ENCODE results near the gene CNTNAP2.
"Not testable (repeated sequence)": the region's sequence is repeated elsewhere in the genome, so short reads cannot be mapped to it uniquely, and the experiment has no call there.

CNTNAP2 gene

DNA sequence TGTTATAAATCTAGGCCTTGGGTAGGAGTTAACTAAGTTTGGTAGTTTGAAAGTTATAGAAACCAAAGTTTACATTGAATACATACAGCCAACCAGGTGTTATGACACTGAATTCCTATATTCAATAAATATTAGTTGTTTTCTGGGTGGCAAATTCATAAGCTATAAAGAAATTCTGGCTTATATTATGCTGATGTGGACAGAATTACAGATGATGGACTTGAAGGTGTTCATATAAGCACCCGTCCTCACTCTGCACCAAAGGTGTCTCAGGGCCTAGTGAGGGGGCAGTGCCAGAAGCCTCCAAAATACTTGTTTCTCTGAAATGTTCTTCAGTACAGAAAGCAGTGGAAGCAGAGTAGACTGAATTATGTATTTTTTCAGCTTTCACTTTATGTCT is 973.0 kb downstream of the CNTNAP2 start:
- DNase-seq (ENCODE audit: low read depth in 2 of 2): no peak

GRCh38 chr7:147096629-147097028 is 980.0 kb downstream of the CNTNAP2 start:
- DNase-seq (ENCODE audit: low read depth in 2 of 2): no peak

GRCh38 chr7:147103224-147103623 is 986.6 kb downstream of the CNTNAP2 start:
- no peak for DNase-seq (ENCODE audit: low read depth in 2 of 2)

GRCh38 chr7:147106746-147107145 is 990.1 kb downstream of the CNTNAP2 start:
- no peak for DNase-seq (ENCODE audit: low read depth in 2 of 2)

GRCh38 chr7:147114525-147114924 is 997.9 kb downstream of the CNTNAP2 start:
- not testable (repeated sequence) for DNase-seq (ENCODE audit: low read depth in 2 of 2)

DNA sequence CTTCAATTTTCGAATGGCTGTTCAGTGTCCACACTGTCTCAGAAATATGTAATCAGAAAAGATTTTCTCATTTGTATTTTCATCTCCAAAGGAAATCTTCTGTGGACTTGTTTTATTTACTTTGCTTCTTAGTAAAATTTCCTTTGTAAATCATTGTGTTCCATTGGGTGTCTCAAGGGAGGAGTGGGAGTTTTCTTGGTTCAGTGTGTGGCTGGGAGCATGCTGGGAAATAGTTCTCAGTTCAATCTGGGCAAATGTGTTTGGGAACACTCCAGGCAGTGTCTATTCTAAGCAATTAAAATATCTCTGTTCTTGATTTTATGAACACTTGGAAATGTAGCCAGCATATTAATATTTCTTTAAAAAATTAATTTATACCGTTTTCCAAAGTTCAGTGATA is 1019.8 kb downstream of the CNTNAP2 start:
- DNase-seq (ENCODE audit: low read depth in 2 of 2): no peak

- DNase-seq (ENCODE audit: low read depth in 2 of 2): no peak
Measured at GRCh38 chr7:147145194-147145593, 1028.6 kb downstream of the CNTNAP2 start.

DNA sequence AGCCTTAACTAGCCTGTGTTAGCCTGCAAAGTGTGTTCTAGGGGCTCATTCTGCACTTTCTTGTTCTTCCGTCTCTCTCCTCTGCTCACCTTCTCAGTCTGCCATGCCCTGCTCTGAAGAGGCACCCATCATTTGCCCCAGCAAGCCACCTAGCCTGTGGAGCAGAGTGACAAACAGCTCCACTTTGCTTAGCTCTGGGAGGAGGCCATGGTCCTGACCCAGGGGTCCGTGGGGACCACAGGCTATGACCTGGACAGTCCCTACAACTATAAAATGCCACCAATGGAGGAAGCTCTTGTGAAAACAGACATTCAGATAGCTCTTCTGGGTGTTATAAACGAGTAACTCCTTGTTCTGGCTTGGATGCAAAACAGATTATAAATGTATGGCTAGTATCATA is 1029.6 kb downstream of the CNTNAP2 start:
- no peak for DNase-seq (ENCODE audit: low read depth in 2 of 2)

DNA sequence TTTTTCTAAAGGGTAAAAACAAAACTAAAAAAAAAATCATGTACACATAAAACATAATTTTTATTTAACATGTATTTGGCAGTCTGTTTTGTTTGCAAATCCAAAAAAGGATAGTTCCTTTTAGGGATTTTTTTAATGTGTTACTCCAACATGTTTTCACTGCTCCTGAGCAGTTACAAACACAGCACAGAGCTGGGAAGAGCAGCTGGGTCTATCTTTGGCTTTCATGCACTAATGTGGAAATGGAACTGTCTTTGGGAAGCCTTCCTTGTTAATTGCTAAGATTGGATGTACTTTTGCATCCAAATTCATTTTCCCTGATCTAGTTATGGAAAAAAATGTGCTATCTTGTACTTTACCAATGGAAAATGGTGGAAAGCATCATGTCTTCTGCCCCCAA is 1035.1 kb downstream of the CNTNAP2 start:
- no peak for DNase-seq (ENCODE audit: low read depth in 2 of 2)

DNA sequence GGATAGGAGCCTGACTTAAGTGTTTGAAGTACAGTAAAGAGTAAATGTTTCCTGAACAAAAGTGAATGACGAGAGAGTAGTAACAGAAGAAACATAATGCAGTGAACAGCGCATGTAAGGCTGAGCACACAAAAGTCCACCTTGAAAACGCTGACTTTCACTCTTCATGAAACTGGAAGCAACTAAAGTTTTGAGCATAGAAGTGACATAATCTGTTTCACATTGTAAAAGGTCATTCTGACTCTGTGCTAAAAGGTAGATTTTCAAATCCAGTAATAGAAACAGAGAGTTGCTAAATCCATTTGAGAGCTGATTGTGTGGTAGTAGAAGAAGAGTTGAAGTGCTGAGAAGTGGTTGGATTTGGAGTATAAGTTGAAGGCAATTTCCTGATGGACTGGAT is 1037.0 kb downstream of the CNTNAP2 start:
- DNase-seq (ENCODE audit: low read depth in 2 of 2): no peak

DNA sequence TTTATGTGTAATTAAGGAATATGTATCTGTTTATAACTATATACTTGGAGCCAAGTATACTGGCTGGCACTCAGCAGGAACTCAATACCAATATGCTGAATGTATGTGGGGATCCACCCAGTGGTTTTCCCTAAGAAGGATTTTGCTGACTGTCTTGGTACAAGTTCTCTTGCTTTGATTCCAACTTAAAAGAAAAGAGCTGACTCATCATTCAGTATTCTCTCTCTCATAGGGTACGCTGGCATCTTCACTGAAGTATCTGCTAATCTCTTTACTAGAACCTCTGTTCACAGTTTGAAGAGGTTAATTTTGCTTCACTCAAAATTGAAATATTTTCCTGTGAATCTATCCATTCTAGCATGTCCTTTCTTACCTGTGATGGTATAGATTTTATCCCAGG is 1044.8 kb downstream of the CNTNAP2 start:
- DNase-seq (ENCODE audit: low read depth in 2 of 2): no peak

- DNase-seq (ENCODE audit: low read depth in 2 of 2): no peak
Measured at GRCh38 chr7:147170341-147171012, 1053.9 kb downstream of the CNTNAP2 start.

- DNase-seq (ENCODE audit: low read depth in 2 of 2): no peak
Measured at GRCh38 chr7:147171013-147171391, 1054.4 kb downstream of the CNTNAP2 start.

DNA sequence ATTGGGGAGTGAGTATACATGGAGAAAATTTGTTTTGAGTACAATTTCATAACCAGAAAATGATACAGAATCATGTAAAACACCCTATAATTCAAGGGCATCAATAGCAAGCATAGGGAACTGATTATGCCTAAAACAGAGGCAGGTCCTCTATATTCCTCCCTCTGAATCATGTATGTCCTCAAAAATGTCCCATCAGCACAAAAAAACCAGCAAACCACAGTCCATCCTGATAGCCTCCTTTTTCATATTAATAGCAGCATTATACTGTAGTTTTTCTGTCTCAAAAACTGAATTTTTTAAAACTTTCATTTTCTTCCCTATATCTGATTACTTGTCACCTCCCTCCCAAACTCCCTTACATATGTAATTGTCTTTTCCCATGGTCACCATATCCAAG is 1057.3 kb downstream of the CNTNAP2 start:
- DNase-seq (ENCODE audit: low read depth in 2 of 2): no peak

DNA sequence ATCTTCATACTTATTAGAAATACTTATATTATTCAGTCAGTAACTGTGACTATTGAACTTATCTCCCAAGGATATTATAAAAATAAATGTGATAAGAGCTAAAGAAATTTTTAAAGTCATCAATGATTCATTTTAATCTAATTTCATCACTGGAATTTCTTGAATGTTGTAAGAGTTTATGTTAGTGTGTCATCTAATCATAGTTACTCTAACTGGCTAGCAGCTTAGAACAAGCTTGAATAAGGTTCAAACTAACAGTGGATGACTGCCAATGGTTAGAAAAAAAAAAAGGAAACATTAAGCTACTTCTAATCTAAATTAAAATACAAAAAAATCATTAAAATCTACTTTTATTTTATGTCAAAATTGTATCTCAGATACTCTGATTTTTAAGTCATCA is 1066.3 kb downstream of the CNTNAP2 start:
- DNase-seq (ENCODE audit: low read depth in 2 of 2): no peak

DNA sequence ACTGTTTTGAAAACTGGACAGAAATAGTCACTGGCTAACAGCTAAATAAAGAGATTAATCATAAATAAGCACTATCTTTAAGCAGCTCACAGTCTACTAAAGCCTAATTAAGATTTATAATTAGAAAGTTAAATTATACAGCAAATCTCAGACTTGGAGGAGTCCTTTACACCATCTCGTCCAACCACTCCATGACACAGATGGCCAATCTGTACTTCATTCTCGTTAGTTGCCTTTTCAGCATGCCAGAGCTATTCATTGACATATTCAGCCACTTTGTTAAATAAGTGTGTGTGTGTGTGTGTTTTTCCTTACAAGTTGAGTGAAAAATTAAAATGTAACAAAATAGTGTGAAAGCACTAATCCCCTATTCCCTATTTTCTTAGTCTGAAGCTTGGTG is 1066.7 kb downstream of the CNTNAP2 start:
- DNase-seq (ENCODE audit: low read depth in 2 of 2): no peak

DNA sequence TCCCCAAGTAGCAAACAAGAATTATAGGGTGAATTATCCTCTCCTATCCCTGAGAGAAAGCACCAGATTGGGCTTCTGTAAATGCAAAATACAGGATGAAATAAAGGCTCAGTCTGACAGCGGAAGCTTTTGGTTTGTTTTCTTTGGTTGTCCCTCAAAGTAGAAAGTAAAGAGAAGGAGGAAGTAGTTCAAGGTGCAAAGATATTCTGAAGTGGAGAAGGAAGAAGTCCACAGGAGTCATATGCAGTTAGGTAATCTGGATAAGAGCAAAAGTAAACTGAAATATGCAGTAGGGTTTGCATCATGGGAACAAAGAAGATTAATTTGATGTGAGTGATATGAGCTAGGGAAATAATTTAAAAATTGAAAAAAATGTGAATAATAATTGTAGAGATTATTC is 1071.9 kb downstream of the CNTNAP2 start:
- DNase-seq (ENCODE audit: low read depth in 2 of 2): no peak

- DNase-seq (ENCODE audit: low read depth in 2 of 2): no peak
Measured at GRCh38 chr7:147193476-147193875, 1076.9 kb downstream of the CNTNAP2 start.

DNA sequence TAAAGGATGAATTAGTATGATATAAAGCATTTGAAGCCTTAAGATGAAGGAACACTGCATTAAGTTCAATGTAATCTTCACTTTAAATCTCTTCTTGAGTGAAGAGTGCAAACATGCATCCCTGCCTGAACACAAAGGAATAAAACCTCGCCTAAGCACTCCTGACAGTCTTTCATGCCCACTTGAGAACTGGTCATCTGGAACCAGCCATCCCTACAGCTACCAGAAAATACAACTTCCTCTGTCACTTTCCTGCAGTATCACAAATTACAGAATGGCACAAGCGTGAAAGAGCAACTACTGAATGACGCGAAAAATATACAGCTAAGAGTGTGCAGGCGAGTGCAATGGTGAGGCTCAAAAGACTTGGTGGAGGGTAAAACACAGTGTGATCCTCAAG is 1079.9 kb downstream of the CNTNAP2 start:
- DNase-seq (ENCODE audit: low read depth in 2 of 2): no peak

- DNase-seq (ENCODE audit: low read depth in 2 of 2): no peak
Measured at GRCh38 chr7:147197006-147197405, 1080.4 kb downstream of the CNTNAP2 start.

DNA sequence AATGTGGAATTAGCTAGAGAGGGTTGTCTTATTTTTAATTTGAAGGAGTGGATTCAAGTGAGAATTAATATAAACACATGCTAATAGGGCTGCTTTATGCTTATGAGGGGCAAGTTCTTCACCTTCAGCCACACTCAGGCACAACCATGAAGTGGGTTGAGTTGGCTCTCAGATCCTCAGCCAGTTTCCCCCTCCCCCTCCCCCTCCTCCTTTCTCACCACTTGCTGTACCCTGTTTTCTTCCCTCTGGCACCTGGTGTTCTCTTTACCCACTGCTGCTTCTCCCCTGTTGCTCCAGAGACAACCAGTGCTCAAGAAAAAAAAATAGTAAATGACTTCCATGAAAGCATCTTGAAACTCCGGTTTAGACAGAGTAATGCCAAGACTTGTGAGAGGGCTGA is 1083.3 kb downstream of the CNTNAP2 start:
- DNase-seq (ENCODE audit: low read depth in 2 of 2): no peak

GRCh38 chr7:147207988-147208387 is 1091.4 kb downstream of the CNTNAP2 start:
- no peak for DNase-seq (ENCODE audit: low read depth in 2 of 2)

GRCh38 chr7:147231275-147231674 is 1114.7 kb downstream of the CNTNAP2 start:
- DNase-seq (ENCODE audit: low read depth in 2 of 2): no peak

DNA sequence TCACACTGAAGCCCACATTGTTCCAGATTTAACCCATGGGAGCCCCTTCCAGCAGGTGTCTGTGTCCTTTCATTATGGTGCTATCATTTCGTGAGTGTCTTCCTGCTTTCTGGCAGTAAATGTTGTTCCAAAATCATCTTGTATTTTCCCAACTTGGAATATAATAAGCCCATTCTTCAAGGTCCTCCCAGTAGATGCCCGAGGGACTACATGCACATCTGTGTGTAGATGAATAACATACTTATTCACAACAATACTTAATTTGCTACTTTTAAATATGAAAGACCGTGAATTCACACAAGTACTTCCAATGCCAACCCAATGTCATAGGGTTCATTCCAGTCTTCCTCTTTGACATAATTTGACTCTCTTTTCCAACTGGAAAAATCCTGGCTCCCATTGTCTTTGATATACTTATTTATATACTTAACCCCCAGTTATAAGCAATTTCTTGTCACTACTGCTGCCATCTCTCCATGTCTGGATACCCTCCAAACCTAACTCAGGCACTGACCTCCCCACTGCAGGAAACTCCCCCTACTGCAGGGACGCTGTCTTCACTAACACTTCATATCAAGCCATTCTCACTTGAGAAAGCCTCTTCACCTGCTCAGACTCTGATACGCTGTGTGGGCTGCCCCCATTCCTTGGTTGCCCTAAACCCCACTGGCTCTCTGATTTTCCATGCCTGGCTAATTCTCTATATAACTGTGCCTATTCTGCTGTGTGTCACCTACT is 1119.2 kb downstream of the CNTNAP2 start:
- no peak for DNase-seq (ENCODE audit: low read depth in 2 of 2)
